SH-SY5Y (cell line): ENCODE measurements around the gene TUBGCP4.

Experiments used
- GATA2 ChIP-seq: IDR thresholded peaks from 2 replicates; pipeline ENCODE4 v1.6.1; 2011; ENCODE audit warnings: mild to moderate bottlenecking, low read depth, low read length
- GATA3 ChIP-seq: IDR thresholded peaks from 2 replicates; pipeline ENCODE4 v1.6.1; 2011; ENCODE audit warnings: low read depth, mild to moderate bottlenecking, low read length, moderate library complexity

The TUBGCP4 gene

GRCh38 chr15:43370975-43371974 lies at the start of gene TUBGCP4, which contains the start of gene ZSCAN29:
TSS of gene TUBGCP4 (plus strand) at chr15:43371101. CDS start at chr15:43371355, 254 bp downstream.
TSS of gene ZSCAN29 (minus strand) at chr15:43371043. CDS start at chr15:43369913, 1,130 bp downstream.
- no peak for TF ChIP-seq GATA2
- TF ChIP-seq GATA3: no peak

- TF ChIP-seq GATA2 (no peak), GATA3 (no peak)
Measured at GRCh38 chr15:43325039-43325684, 45.7 kb upstream of the TUBGCP4 start.

GRCh38 chr15:43329217-43329959 lies 41.5 kb upstream of the TUBGCP4 start:
- TF ChIP-seq GATA3 (no peak), GATA2 (no peak)

GRCh38 chr15:43329960-43330779 lies 40.7 kb upstream of the TUBGCP4 start, which contains the start of gene LCMT2:
TSS of gene LCMT2 (minus strand) at chr15:43330573. CDS start at chr15:43330489, 84 bp downstream.
- TF ChIP-seq GATA3 (no peak), GATA2 (peak; percentile 82)

- TF ChIP-seq GATA3: no peak
Measured at GRCh38 chr15:43330780-43331087, 40.2 kb upstream of the TUBGCP4 start.

GRCh38 chr15:43346305-43346704 lies 24.6 kb upstream of the TUBGCP4 start:
- TF ChIP-seq GATA3 (no peak), GATA2 (no peak)

- TF ChIP-seq GATA3 (no peak), GATA2 (no peak)
Measured at GRCh38 chr15:43347114-43347513, 23.8 kb upstream of the TUBGCP4 start.

GRCh38 chr15:43352693-43353382 lies 18.1 kb upstream of the TUBGCP4 start:
- no peak for TF ChIP-seq GATA3
- no peak for TF ChIP-seq GATA2

- TF ChIP-seq GATA2: no peak
Measured at GRCh38 chr15:43360821-43361220, 10.1 kb upstream of the TUBGCP4 start.

GRCh38 chr15:43361313-43361903 lies 9.5 kb upstream of the TUBGCP4 start:
- TF ChIP-seq GATA3 (no peak), GATA2 (no peak)

- no peak for TF ChIP-seq GATA3
- TF ChIP-seq GATA2: no peak
Measured at GRCh38 chr15:43370310-43370974, 459 bp upstream of the TUBGCP4 start.

GRCh38 chr15:43376017-43376705 lies 5.3 kb downstream of the TUBGCP4 start:
- TF ChIP-seq GATA2: no peak
- TF ChIP-seq GATA3: no peak

- TF ChIP-seq GATA3: no peak
- TF ChIP-seq GATA2: no peak
Measured at GRCh38 chr15:43378601-43379000, 7.7 kb downstream of the TUBGCP4 start.
